ENCODE data around the gene JMJD4. TPM values are rescaled to one million over a fixed set of nuclear protein-coding genes. Genes with fewer than 3 reads are reported as not detected.

JMJD4 gene
- total and polyA plus RNA-seq, 9 of the 15 experiments (the other 6 are each of a cell fraction or from before 2014, with no cell fraction given): 1.4 to 42.6 (median 29.2) TPM

- no peak overlapping the region for H2AFZ ChIP-seq (ENCODE audit: low read depth, low read length)
- H3K27me3 ChIP-seq (ENCODE audit: control insufficient read depth in 2 of 2, insufficient read depth in 2 of 2, low read length in 2 of 2): no peaks in the 10 kb centered on the region
- no peak overlapping the region for H3K27ac ChIP-seq (ENCODE audit: extremely low read depth, low read depth, low read length)
- no peaks in the 10 kb centered on the region; the same call in 1 of the 2 replicates for H3K9me3 ChIP-seq (replicated peaks; ENCODE audit: control insufficient read depth, insufficient read depth, low read depth, low read length)
- H3K4me1 ChIP-seq (replicated peaks in 1 of 2; ENCODE audit: control insufficient read depth in 2 of 2, insufficient read depth in 2 of 2, low read length in 2 of 2): no peaks in the 10 kb centered on the region
- CTCF ChIA-PET (ENCODE audit: low intra/inter-chr PET ratio): no interaction called here
- no peak overlapping the region for H3K4me3 ChIP-seq
- WGBS (ENCODE audit: insufficient coverage, low coverage, missing lambda C conversion rate): 3% methylated on average over 8 of the region's 8 CpGs
- intact Hi-C loops (cut with micrococcal nuclease): no loop called here
- FAIRE-seq: no peak
- no peaks in the 10 kb centered on the region for H3K9me1 ChIP-seq (ENCODE audit: control insufficient read depth, insufficient read depth, low read length)
- H3K36me3 ChIP-seq (ENCODE audit: control insufficient read depth, insufficient read depth, low read length): no peaks in the 10 kb centered on the region
- H3K9ac ChIP-seq (ENCODE audit: insufficient read depth in 1 of 2, low read depth in 2 of 2, low read length in 2 of 2): no peak overlapping the region
- H3K79me2 ChIP-seq (ENCODE audit: control insufficient read depth, insufficient read depth, low read length): no peaks in the 10 kb centered on the region
- no peaks in the 10 kb centered on the region for H4K20me1 ChIP-seq (replicated peaks; ENCODE audit: control insufficient read depth, insufficient read depth, low read length)
- POLR2A ChIA-PET: no interaction called here
- BruUV-seq (replicated peaks): no TSS peak
- ATAC-seq: no peak
- H3K4me2 ChIP-seq (ENCODE audit: insufficient read depth, low read length): no peak overlapping the region
- in situ Hi-C loops (cut with MboI): no loop called here
- peak in 1 of 4 experiments; percentile 8 for DNase-seq (ENCODE audit: extremely low read depth in 1 of 4, low spot score in 3 of 4)
- TF ChIP-seq ELK1 (CRISPR knock-in tag; IDR thresholded peaks at IDR 0.05) (no peak), ZEB2 (IDR thresholded peaks at IDR 0.05) (no peak), FOXM1 (IDR thresholded peaks at IDR 0.05; ENCODE audit: low read depth) (peak; percentile 33; the same call in 1 of the 2 replicates), FOXM1 (CRISPR knock-in tag; IDR thresholded peaks at IDR 0.05; ENCODE audit: low read depth) (no peak), TRIM24 (IDR thresholded peaks at IDR 0.05) (peak; percentile 53 to 54; a peak in 2 of 4 replicates), NR2C1 (IDR thresholded peaks at IDR 0.05) (peak; percentile 84; the same call in 1 of the 2 replicates), NR2C1 (tag; IDR thresholded peaks at IDR 0.05) (peak; percentile 83), TAL1 (IDR thresholded peaks at IDR 0.05) (peak; percentile 86), LEF1 (IDR thresholded peaks at IDR 0.05) (0 out of 2 replicates have a peak, but pooled peaks have one; percentile 21), FUS (optimal IDR thresholded peaks at IDR 0.05; ENCODE audit: low read depth, low read length) (no peak), GATA2 (CRISPR knock-in tag; IDR thresholded peaks at IDR 0.05) (0 out of 2 replicates have a peak, but pooled peaks have one; percentile 11), ELF2 (CRISPR knock-in tag; IDR thresholded peaks at IDR 0.05) (no peak), NBN (IDR thresholded peaks at IDR 0.05; ENCODE audit: low read depth) (no peak), NFYB (IDR thresholded peaks at IDR 0.05; ENCODE audit: extremely low read depth, insufficient read length) (no peak), HES1 (IDR thresholded peaks at IDR 0.05; ENCODE audit: low read depth) (0 out of 2 replicates have a peak, but pooled peaks have one; percentile 52), NUFIP1 (IDR thresholded peaks at IDR 0.05; ENCODE audit: partially characterized antibody) (no peak), NFE2L1 (tag; IDR thresholded peaks at IDR 0.05; ENCODE audit: borderline replicate concordance, low read depth) (no peak), NKRF (IDR thresholded peaks at IDR 0.05; ENCODE audit: borderline replicate concordance) (no peak), NCOR1 (IDR thresholded peaks at IDR 0.05) (peak; percentile 70), FIP1L1 (IDR thresholded peaks at IDR 0.05; ENCODE audit: low read depth, low read length, poor library complexity, severe bottlenecking) (no peak), RCOR1 (IDR thresholded peaks at IDR 0.05; ENCODE audit: borderline replicate concordance in 1 of 2, low read depth in 2 of 2, low read length in 2 of 2) (peak in 1 of 2 experiments; percentile 81; a peak in 2 of 4 replicates), KDM1A (IDR thresholded peaks at IDR 0.05) (peak; percentile 85), FOXP1 (CRISPR knock-in tag; IDR thresholded peaks at IDR 0.05) (no peak), SMAD4 (CRISPR knock-in tag; conservative IDR thresholded peaks at IDR 0.05) (peak; percentile 60)
Observed at GRCh38 chr1:227685807-227686206, 49.3 kb downstream of the JMJD4 start.
